Medulla oblongata (tissue), 1 donor: ENCODE results near the gene ATG9A.

ENCODE experiments used
- DNase-seq: peaks from one replicate; pipeline ENCODE4 v3.0.0-alpha.2; 2015; ENCODE audit errors: extremely low spot score

Gene ATG9A

DNA sequence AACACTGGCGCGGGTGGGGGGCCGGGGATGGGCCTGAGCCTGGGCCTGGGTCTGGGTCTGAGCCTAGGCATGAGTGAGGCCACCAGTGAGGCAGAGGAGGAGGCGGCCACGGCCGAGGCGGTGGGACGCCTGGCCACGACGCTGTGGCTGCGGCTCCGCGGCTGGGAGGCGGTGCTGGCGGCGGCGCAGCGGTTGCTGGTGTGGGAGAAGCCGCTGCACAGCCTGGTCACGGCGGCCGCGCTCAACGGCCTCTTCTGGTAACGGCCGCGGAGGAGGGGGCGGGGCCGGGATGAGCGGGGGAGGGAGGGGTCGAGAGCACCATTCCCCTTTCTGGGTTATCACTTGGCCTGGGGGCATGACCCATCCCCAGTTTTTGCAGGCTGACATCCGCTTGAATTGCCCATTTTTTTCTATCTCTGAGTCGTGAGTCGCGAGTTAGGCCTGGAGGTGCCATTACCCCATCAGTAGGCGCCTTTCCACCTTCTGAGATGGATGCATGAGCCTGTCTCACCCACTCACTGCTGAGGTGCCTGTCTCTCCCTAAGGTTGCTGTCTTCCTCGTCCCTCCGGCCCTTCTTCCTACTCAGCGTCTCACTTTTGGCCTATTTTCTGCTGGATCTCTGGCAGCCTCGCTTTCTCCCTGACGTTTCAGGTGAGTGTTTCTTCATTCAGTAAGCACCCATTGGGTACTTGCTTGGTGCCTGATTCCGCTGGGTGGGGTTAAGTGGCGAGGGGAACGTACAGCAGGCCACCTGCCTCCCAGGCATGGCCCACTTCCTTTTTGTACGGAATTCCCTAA lies 50.9 kb downstream of the ATG9A start:
- peak; percentile 35 for DNase-seq

DNA sequence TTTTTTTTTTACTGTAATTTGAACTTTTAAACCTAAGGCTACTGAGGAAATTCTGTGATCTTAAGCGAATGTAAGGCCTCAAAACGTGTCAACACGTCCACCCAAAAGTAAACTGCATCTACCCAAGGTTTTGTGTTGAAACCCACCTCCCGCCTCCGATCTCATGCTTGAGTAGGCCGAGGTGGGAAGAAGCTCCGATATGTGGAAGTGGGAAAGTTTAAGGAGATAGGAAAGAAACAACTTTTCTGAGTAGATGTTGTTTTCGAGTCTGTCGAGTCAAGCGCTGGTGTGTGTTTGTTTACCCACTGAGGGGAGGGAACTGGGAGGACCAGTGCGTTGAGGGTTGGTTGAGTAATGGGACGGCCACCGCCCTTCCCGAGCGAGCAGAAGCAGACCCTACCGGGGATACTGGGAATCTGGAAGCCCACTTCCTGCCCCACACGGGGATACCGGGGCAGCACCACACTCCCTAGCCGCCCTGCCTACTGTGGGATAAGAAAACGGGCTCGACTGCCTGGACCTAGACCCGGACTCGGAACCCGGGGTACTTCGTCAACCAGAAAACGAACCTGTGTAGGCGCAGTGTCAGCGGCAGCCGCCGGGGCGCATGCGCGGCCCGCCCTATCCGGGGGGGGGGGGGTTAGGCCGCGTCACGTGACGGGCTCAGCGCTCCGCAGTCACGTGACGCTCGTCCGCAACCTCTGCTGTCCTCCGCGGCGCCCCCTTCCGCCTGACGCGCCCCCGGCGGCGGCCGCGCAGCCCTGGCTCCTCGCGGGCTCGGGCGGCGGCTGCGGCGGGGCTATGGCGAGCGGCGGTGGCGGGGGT lies 51.7 kb downstream of the ATG9A start, which contains the start of gene RETREG2:
Gene RETREG2 (plus strand): TSS at position 724 of the 825 bp plus-strand sequence. CDS start 78 bp downstream, at position 802.
- DNase-seq = peak; percentile 92

DNA sequence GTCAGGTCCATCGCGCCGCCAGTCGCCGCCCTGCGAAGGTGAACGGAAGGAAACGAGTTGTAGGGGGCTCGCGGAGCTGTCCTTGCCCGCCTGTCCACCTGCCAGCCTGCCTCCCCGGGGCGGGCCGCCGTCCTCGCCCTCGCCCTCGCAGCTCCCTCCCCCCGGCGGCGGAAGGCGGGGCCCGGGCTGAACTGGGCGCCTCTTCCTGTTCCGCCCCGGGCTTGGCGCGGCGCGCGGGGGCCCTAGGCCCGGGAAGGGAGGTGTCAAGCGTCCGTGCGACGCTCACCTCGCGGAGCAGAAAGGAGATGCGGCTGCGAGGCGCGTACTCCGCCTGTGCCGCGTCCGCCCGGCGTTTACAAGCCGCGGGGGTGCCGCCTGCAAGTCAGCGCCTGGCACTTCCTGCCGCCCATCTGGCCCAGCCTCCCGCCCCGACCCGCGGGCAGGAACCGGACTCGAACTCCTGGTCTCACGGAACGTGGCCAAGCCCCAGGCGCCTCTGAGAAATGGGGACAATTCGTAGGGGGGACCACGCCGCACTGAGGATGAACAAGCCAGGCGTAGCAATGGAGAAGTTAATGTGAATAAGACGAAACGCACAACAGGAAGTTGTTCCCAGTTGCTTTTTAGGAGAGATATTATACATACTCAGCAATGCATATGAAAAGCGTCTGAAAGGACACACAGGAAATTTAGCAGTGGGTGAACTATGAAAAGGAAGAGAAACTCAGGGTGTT lies 52.5 kb downstream of the ATG9A start, which contains the start of gene CNPPD1:
Gene CNPPD1 (minus strand): TSS at position 108 of the 734 bp plus-strand sequence. CDS start 97 bp downstream, at position 11.
- peak; percentile 93 for DNase-seq

- DNase-seq = peak; percentile 60
These were observed 53.3 kb downstream of the ATG9A start for GRCh38 chr2:219175928-219176817.

DNA sequence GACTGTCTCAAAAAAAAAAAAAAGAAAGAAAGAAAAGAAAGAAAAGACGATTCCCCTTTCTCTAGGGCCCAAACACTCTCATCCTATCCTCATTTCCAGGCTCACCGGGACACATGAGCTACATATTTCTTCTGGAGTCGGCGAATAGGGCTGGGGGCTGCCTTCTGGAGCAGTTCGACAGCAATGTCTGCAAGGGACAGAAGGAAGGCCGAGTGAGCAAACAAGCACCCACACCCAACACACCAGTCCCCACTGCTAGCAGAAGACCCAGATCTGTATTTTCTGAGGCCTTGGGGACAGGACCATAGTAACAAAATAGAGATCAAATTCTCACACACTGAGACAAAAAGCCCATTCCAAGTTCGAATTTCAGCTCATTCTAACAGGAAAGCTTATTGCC lies 54.0 kb downstream of the ATG9A start:
- no peak for DNase-seq

GRCh38 chr2:219174801-219175200 lies 54.6 kb downstream of the ATG9A start:
- DNase-seq = no peak

GRCh38 chr2:219174146-219174545 lies 55.3 kb downstream of the ATG9A start:
- DNase-seq = no peak

DNA sequence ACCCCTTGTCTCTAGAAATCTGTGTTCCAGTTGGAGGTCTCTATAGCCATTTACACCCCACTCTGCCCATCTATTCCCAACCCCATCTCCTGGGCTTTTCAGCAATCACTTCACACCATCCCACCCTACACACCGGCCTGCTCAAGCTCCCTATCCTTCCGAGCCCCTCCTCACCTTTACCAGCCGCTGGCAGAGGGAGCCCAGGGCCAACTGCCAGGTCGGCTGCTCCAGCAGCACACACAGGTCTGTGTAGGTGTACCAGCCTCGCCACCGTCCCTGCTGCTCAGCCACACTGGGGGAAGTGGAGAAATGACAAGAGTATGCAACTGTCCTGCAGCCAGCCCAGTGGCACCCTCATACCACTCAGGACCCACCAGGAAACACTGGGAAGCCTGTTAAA lies 56.3 kb downstream of the ATG9A start:
- no peak for DNase-seq

- no peak for DNase-seq
These were observed 56.9 kb downstream of the ATG9A start for GRCh38 chr2:219172231-219173154.

GRCh38 chr2:219171231-219171651 lies 58.2 kb downstream of the ATG9A start:
- peak; percentile 74 for DNase-seq

GRCh38 chr2:219169930-219170654 lies 59.3 kb downstream of the ATG9A start, which contains the start of gene SLC23A3:
Gene SLC23A3, minus strand, starts transcription at chr2:219170029. Its CDS starts 45 bp downstream, at chr2:219169984.
- no peak for DNase-seq
